ENCODE results near the gene MOB3B.

Gene MOB3B

DNA sequence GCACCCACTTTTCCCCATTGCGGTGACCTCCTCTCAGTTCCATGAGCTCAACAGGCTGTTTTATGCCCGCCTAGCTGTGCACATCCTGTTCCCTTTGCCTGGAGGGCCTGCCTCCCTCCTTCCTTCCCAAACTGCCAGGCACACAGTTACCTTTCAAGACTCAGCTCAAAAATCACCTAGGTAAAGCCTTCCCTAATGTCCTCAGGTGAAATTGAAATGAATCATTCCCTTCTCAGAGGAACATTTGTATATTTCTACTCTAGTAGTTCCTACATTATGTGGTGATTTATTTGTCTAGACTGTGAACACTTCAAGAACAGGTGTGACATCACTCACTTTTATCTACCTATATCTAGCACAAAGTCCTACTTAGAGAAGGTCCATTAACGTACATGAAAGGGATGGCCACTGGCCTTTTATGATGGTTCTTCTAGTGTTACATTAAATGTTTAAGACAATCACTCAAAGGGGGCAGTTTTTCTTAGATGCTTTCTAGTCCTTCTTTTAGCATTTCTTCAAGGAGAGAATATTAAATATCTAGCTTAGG, 129.2 kb downstream of the MOB3B start:
- Histone ChIP-seq H3K4me1 (ENCODE audit: control insufficient read depth in 1 of 2, insufficient read depth in 1 of 2, low read depth in 1 of 2, low read length in 1 of 2) (no peaks in the 10 kb centered on the region), H3K27me3 (no peaks in the 10 kb centered on the region), H3K36me3 (no peaks in the 10 kb centered on the region), H3K27ac (no peak overlapping the region), H3K9me3 (no peaks in the 10 kb centered on the region), H3K4me3 (ENCODE audit: low read depth in 1 of 2, low read length in 1 of 2) (no peak overlapping the region)
- TF ChIP-seq, protein P1, sequence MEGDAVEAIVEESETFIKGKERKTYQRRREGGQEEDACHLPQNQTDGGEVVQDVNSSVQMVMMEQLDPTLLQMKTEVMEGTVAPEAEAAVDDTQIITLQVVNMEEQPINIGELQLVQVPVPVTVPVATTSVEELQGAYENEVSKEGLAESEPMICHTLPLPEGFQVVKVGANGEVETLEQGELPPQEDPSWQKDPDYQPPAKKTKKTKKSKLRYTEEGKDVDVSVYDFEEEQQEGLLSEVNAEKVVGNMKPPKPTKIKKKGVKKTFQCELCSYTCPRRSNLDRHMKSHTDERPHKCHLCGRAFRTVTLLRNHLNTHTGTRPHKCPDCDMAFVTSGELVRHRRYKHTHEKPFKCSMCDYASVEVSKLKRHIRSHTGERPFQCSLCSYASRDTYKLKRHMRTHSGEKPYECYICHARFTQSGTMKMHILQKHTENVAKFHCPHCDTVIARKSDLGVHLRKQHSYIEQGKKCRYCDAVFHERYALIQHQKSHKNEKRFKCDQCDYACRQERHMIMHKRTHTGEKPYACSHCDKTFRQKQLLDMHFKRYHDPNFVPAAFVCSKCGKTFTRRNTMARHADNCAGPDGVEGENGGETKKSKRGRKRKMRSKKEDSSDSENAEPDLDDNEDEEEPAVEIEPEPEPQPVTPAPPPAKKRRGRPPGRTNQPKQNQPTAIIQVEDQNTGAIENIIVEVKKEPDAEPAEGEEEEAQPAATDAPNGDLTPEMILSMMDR (IDR thresholded peaks at IDR 0.05), result no peak

DNA sequence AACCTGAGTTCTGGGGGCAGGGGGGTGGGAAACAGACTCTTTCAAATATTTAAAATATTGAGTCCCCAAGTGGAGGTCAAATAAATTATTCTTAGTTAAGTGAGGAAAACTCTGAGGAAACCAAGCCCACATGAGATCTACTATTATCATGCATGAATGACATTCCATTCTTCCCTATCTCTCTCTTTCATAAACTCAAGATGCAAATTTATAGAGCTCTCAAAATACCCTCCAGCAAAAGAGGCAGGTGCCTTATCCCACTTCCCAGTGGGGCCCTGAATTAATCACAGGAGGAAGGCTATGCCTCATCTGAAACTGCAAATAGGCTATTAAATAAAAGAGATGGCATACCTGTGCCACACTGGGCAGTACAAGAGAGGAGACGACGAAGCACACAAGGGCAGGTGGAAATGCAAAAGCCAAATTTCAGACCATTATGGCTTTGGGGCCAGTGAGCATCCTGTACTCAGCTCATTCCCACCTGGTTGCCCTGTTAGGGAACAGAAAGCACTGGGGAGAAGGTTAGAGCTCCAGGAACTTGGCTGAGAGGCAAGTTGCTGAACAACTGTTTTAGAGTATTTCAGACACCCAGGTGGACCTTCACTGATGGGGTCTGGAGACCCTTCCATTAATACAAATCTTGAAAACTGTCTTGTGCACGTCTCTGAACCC, 130.5 kb downstream of the MOB3B start:
- Histone ChIP-seq H3K9me3 (no peaks in the 10 kb centered on the region), H3K4me1 (ENCODE audit: control insufficient read depth in 1 of 2, insufficient read depth in 1 of 2, low read depth in 1 of 2, low read length in 1 of 2) (no peaks in the 10 kb centered on the region), H3K4me3 (ENCODE audit: low read depth in 1 of 2, low read length in 1 of 2) (no peak overlapping the region), H3K36me3 (no peaks in the 10 kb centered on the region), H3K27me3 (no peaks in the 10 kb centered on the region), H3K27ac (no peak overlapping the region)
- TF ChIP-seq, protein P1 (IDR thresholded peaks at IDR 0.05), result no peak

DNA sequence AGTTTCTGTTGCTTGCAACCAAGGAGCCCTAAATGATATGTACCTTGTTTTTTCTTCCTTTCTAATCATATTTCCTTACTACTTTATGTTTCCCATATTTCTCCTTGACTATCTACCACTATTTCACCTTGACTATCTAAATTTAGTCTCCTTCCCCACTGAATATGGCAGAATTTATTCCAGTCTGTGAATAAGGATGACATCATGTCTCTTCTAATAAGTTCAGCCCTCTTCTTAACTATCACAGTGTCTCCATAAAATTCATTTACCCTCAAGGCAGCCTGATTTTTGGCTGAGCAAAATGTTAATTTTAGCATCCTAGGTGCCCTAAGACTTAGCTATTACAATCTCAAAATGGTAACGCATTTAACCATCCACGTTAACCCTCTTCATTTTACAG, 133.1 kb downstream of the MOB3B start:
- Histone ChIP-seq H3K4me1 (ENCODE audit: control insufficient read depth in 1 of 2, insufficient read depth in 1 of 2, low read depth in 1 of 2, low read length in 1 of 2) (no peaks in the 10 kb centered on the region), H3K27ac (no peak overlapping the region), H3K36me3 (no peaks in the 10 kb centered on the region), H3K9me3 (no peaks in the 10 kb centered on the region), H3K4me3 (ENCODE audit: low read depth in 1 of 2, low read length in 1 of 2) (no peak overlapping the region), H3K27me3 (no peaks in the 10 kb centered on the region)
- TF ChIP-seq, protein P1 (IDR thresholded peaks at IDR 0.05), result no peak

DNA sequence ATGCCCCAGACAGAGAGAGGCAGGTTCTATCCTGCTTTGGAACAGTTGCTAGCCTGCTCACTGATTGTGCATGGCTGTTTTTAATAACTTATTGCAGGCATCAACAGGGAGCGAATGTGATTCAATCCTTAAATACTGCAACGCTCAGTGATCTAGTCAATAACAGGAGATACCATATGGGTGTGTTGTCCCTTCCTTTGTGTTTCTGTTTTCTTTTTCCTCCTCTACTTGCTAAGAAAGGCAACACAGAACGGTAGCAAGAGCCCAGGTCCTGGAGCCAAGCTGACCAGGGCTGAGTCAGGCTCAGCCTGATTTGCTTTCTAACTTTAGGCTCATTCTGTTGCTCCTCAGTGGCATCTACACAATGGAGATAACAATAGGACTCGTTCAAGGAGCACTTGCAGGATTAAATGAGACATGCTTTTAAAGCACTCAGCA, 134.1 kb downstream of the MOB3B start:
- Histone ChIP-seq H3K4me3 (ENCODE audit: low read depth in 1 of 2, low read length in 1 of 2) (no peak overlapping the region), H3K27ac (no peak overlapping the region), H3K27me3 (no peaks in the 10 kb centered on the region), H3K9me3 (no peaks in the 10 kb centered on the region), H3K36me3 (no peaks in the 10 kb centered on the region), H3K4me1 (ENCODE audit: control insufficient read depth in 1 of 2, insufficient read depth in 1 of 2, low read depth in 1 of 2, low read length in 1 of 2) (no peaks in the 10 kb centered on the region)
- TF ChIP-seq, protein P1 (IDR thresholded peaks at IDR 0.05), result no peak

DNA sequence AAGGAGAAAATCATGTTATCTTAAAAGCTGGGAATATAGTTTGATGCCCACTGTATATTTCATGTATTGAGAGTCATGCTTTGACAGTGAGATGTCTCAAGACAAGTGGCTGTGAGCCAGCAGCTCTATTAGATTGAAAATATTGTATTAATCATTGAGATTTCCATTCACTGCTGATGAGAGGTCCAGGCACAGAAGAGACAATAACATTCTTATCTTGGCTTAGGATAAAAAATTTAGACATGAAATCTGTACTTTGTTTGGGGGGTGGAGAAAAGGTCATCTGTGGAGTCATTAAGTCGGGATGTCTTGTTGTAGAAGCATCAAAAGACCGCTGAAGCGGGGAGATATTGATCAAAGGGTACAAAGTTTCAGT, 134.8 kb downstream of the MOB3B start:
- Histone ChIP-seq H3K36me3 (no peaks in the 10 kb centered on the region), H3K4me1 (ENCODE audit: control insufficient read depth in 1 of 2, insufficient read depth in 1 of 2, low read depth in 1 of 2, low read length in 1 of 2) (no peaks in the 10 kb centered on the region), H3K4me3 (ENCODE audit: low read depth in 1 of 2, low read length in 1 of 2) (no peak overlapping the region), H3K9me3 (no peaks in the 10 kb centered on the region), H3K27me3 (no peaks in the 10 kb centered on the region), H3K27ac (no peak overlapping the region)
- TF ChIP-seq, protein P1 (IDR thresholded peaks at IDR 0.05), result no peak
